Astrocyte of the spinal cord (primary cell): Measurements from ENCODE around the gene G6PC2.

Experiments used
- DNase-seq: peaks from one replicate; pipeline ENCODE4 v3.0.0; 2011; ENCODE audit warnings: low read depth, low spot score
- H3K4me3 ChIP-seq: 2 replicates; pipeline ENCODE4 v1.5.1; 2011; ENCODE audit warnings: low read depth, mild to moderate bottlenecking, low read length, moderate library complexity
- CTCF ChIP-seq: IDR thresholded peaks from 2 replicates; pipeline ENCODE4 v1.5.1; 2012; ENCODE audit warnings: low read depth, mild to moderate bottlenecking, low read length, inconsistent platforms
- in situ Hi-C: cut with HindIII; loops from 2 replicates; pipeline ENCODE4 v1.10.0; 2017; ENCODE audit warnings: low sequenced_read_pairs

The G6PC2 gene

GRCh38 chr2:168901003-168901402 is at the start of gene G6PC2:
Gene G6PC2 (plus strand): TSS chr2:168901291. CDS start chr2:168901332, 41 bp downstream.
- no peak for DNase-seq
- in situ Hi-C loops, result no loop called here
- TF ChIP-seq CTCF, result no peak
- no peak within 1 kb of the TSS for H3K4me3 ChIP-seq

- no peak overlapping the region for H3K4me3 ChIP-seq
- no peak for TF ChIP-seq CTCF
- DNase-seq, result peak; percentile 85
- in situ Hi-C loops, result no loop called here
These were observed 49.3 kb upstream of the G6PC2 start for GRCh38 chr2:168851674-168852320.

GRCh38 chr2:168852481-168852880 is 48.6 kb upstream of the G6PC2 start:
- in situ Hi-C loops, result no loop called here
- H3K4me3 ChIP-seq, result no peak overlapping the region
- TF ChIP-seq CTCF, result no peak
- no peak for DNase-seq

GRCh38 chr2:168853471-168853870 is 47.6 kb upstream of the G6PC2 start:
- DNase-seq, result no peak
- no peak for TF ChIP-seq CTCF
- H3K4me3 ChIP-seq, result no peak overlapping the region
- in situ Hi-C loops, result no loop called here

- no peak for TF ChIP-seq CTCF
- in situ Hi-C loops, result no loop called here
- H3K4me3 ChIP-seq, result no peak overlapping the region
- DNase-seq, result no peak
These were observed 46.4 kb upstream of the G6PC2 start for GRCh38 chr2:168854651-168855050.

GRCh38 chr2:168855601-168856000 is 45.5 kb upstream of the G6PC2 start:
- in situ Hi-C loops, result no loop called here
- DNase-seq, result no peak
- no peak for TF ChIP-seq CTCF
- H3K4me3 ChIP-seq, result no peak overlapping the region
